ENCODE measurements around the gene MMAB. TPM values are rescaled to one million over a fixed set of nuclear protein-coding genes. Genes with fewer than 3 reads are reported as not detected.

The MMAB gene
- total and polyA plus RNA-seq, 7 donors = 12.2 to 79.6 (median 28.9) TPM

DNA sequence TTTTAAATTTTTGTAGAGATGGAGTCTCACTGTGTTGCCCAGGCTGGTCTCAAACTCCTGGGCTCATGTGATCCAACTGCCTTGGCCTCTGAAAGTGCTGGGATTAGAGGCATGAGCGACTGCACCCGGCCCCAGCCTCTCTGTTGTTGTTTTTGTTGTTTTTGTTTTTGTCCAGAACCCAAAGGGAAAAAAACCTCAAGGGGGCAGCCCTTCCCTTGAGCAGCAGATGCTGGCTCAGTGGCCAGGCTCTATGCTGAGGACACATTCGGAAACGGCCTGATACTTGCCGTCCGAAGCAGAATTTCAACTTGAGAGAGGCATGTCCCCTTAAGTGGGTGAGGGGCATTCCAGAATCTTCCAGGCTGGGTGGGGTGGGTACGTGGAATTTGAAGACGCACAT, 7.0 kb upstream of the MMAB start:
- 90 to 93% methylated on average over 8 of the region's 8 CpGs for WGBS, 2 donors
- peaks cover 0 to 95% (median 19%) of the 10 kb centered on the region in 4 donors for H3K36me3 ChIP-seq

GRCh38 chr12:109579639-109580038, 6.3 kb upstream of the MMAB start:
- 87 to 91% methylated on average over 7 of the region's 7 CpGs for WGBS, 2 donors
- no peak for DNase-seq
- Histone ChIP-seq H3K27me3 (no peaks in the 10 kb centered on the region), H3K36me3 (peaks cover 0 to 89% (median 19%) of the 10 kb centered on the region in 4 donors), H3K9me3 (no peaks in the 10 kb centered on the region), H3K4me3 (no peak overlapping the region), H3K27ac (no peak overlapping the region), H3K4me1 (peaks cover 0 to 2% (median 1%) of the 10 kb centered on the region in 4 donors)
- no peak for TF ChIP-seq CTCF (IDR thresholded peaks at IDR 0.05)
- no peak for TF ChIP-seq POLR2AphosphoS5 (IDR thresholded peaks at IDR 0.05)
- TF ChIP-seq EP300 (IDR thresholded peaks at IDR 0.05) = no peak
- TF ChIP-seq POLR2A (IDR thresholded peaks at IDR 0.05) = no peak
- intact Hi-C loops (cut with DNase I) = loop anchor here (10.0 kb wide), 1 partner anchor 305 kb away; the partner anchor contains the start of gene GLTP

More for the DNA sequence above, 7.0 kb upstream of the MMAB start:
- intact Hi-C loops (cut with DNase I) = no loop called here
- H3K27ac ChIP-seq = no peak overlapping the region
- H3K4me1 ChIP-seq = no peaks in the 10 kb centered on the region
- H3K4me3 ChIP-seq = no peak overlapping the region
- TF ChIP-seq EP300 (IDR thresholded peaks at IDR 0.05) = no peak
- TF ChIP-seq POLR2AphosphoS5 (IDR thresholded peaks at IDR 0.05) = no peak
- TF ChIP-seq POLR2A (IDR thresholded peaks at IDR 0.05) = no peak
- no peak for TF ChIP-seq CTCF (IDR thresholded peaks at IDR 0.05)
- DNase-seq = no peak
- no peaks in the 10 kb centered on the region for H3K9me3 ChIP-seq
- H3K27me3 ChIP-seq = no peaks in the 10 kb centered on the region

- Histone ChIP-seq H3K27me3 (no peaks in the 10 kb centered on the region), H3K27ac (no peak overlapping the region), H3K4me1 (peaks cover 0 to 11% (median 9%) of the 10 kb centered on the region in 4 donors), H3K4me3 (no peak overlapping the region), H3K36me3 (peaks cover 0 to 78% (median 17%) of the 10 kb centered on the region in 4 donors), H3K9me3 (no peaks in the 10 kb centered on the region)
- no peak for DNase-seq
- intact Hi-C loops (cut with DNase I) = loop anchor here (10.0 kb wide), 1 partner anchor 306 kb away; the partner anchor contains the start of gene GLTP
- TF ChIP-seq POLR2A (IDR thresholded peaks at IDR 0.05) (no peak), CTCF (IDR thresholded peaks at IDR 0.05) (no peak), EP300 (IDR thresholded peaks at IDR 0.05) (no peak), POLR2AphosphoS5 (IDR thresholded peaks at IDR 0.05) (no peak)
- 85 to 91% methylated on average over 8 of the region's 8 CpGs for WGBS, 2 donors
Observed at GRCh38 chr12:109578330-109578927, 5.1 kb upstream of the MMAB start.

DNA sequence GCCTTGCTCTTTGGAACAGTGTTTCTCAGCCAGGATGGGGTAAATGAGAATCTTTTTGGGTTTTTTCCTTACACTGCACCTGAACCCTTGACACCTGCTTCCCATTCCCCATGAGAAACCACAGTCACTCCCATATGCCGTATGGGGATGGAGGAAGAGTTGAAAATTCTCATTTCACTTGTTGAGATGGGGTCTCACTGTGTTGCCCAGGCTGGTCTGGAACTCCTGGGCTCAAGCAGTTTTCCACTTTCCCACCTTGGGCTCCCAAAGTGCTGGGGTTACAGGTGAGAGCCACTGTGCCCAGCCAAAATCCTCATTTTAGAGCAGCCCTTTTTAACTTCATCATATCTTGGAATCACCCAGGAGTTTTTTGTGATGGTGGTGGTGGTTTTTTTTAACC, 4.0 kb upstream of the MMAB start:
- no peak for TF ChIP-seq POLR2A (IDR thresholded peaks at IDR 0.05)
- TF ChIP-seq CTCF (IDR thresholded peaks at IDR 0.05) = no peak
- TF ChIP-seq POLR2AphosphoS5 (IDR thresholded peaks at IDR 0.05) = no peak
- no peak for TF ChIP-seq EP300 (IDR thresholded peaks at IDR 0.05)
- no peak overlapping the region for H3K4me3 ChIP-seq
- H3K27me3 ChIP-seq = no peaks in the 10 kb centered on the region
- no peak overlapping the region for H3K27ac ChIP-seq
- 90 to 100% methylated on average over 1 of the region's 1 CpG for WGBS, 2 donors
- H3K4me1 ChIP-seq = peaks cover 0 to 19% (median 17%) of the 10 kb centered on the region in 4 donors
- intact Hi-C loops (cut with DNase I) = loop anchor here (10.0 kb wide), 1 partner anchor 307 kb away; the partner anchor contains the start of gene GLTP
- no peak for DNase-seq
- no peaks in the 10 kb centered on the region for H3K9me3 ChIP-seq
- H3K36me3 ChIP-seq = peaks cover 0 to 71% (median 17%) of the 10 kb centered on the region in 4 donors
